Stimulated activated CD8-positive, alpha-beta memory T cell treated with anti-CD3 and anti-CD28 coated beads, Interleukin-4, amount 100 ng/mL, for 48 hours (primary cell): ENCODE measurements around the gene SLC24A3.

Experiments used
- DNase-seq: peaks from one replicate; pipeline ENCODE4 v3.0.0-alpha.2; 2020

The SLC24A3 gene

DNA sequence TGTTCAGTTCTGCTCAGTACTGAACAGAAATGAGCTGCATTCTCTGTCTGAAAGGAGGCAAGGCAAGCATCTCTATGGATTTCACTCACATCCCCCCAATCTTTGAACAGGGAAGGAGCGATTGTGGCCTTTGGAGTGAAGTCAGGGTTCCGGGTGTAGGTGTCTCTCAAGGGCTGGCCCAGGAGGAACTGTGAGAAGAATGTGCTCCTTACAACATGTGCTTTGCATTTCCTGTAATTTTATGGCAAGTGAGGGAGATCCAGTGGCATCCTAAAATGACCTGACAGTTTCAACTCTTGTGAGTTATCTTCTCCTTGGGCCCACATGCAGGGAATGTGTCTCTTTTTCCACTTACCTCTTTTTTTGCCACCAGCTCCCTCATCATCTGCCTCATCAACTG, 482.6 kb downstream of the SLC24A3 start:
- no peak for DNase-seq

DNA sequence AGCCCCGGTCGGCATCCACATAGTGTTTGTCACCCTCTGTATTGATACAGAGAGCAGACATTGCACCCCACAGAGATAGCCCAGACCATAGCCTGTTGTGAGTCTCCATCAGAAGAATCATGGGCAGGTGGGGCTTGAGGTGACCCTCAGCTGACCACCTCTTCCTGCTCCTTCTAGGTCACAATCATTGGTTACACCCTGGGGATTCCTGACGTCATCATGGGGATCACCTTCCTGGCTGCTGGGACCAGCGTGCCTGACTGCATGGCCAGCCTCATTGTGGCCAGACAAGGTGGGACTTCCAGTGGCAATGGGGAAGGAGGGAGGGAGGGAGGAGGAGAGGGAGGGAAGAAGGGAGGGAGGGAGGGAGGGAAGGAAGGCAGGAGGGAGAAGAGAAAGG, 484.2 kb downstream of the SLC24A3 start:
- no peak for DNase-seq

DNA sequence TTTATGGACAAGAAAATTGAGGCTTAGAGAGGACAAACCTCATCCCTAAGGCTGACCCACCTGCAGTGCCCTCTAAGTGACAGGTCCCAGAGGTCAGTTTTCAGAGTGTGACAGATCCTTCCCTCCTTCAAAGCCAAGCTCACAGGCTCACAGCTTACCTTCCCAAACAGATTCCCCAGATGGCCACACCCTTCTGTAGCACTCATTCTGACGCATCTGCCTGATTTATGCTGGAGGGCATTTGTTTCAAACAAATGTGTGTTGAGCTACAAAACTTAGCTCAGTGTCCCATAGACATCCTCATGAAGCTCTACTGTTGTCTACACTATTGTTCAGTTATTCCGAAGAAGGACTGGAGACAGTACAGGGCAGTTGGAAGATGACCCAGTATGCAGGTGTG, 485.0 kb downstream of the SLC24A3 start:
- no peak for DNase-seq

DNA sequence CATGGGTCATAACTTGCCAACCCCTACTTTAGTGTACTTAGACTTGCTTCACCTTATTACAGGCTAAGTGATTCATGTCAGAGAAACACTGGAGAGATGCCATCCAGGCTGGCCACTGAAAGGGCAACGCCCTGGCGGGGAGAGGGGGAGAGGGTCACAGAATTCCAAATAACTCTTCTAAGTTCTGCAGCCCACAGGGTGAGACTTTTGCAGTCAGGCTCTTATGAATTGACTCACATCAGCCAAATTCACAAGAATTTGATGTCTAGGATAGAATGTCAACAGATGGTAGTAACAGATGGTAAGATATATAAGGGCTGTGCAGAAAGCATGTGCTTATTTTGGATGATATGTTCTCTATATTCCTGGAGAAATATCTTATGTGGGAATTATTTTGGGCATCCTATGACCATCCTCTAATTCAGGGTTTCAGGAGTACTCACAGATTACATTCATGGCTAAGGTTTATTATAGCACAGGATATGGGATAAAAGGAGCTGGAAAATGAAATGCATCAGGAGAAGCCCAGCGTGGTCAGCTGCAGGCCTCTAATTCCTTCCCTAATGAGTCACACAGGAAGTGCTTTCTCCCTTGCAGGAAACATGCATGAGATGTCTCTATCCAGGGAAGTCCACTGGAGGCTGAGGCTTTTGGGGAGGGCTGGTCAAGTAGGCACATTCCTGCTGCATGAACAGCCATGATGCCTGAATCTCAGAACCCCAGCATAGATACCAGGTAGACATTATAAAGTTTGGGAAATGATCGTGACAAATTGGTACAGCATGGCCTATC, 486.9 kb downstream of the SLC24A3 start:
- DNase-seq, result no peak

DNA sequence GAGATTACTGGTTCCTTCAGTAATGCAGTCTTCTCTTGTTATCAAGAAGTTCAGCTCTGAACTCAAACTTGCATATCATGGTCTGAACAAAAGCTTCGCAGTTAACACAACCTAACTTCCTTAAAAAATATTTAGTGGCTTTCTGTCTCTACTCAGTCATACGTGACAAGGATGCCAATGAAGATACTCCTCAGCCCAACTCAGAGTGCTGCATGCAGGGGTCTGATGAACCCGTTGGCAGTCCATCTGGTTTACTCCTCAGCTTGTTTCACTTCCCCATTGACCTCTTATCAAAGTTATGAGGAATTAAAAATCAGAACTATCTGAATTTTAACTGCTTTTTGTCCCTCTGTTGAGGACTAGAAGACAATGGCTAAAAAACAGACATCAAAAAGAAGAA, 489.0 kb downstream of the SLC24A3 start:
- no peak for DNase-seq

DNA sequence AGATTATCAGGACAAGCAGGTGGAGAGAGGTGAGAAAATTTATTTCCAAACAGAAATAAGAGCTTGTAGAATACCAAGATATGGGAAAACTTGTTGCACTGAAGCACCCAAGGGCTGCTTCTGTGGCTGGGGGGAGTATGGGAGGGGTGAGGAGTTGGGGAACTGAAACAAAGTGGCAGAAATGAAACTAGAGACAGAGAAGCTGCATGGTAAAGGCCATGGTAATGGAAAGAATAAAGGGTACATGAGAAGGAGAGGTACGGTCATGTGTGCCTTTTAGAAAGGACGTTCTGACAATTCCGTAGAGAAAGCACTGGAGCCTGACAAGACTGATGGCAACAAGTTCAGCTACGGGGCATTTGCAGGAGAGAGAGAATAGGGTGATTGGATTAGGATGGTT, 494.0 kb downstream of the SLC24A3 start:
- DNase-seq, result no peak

DNA sequence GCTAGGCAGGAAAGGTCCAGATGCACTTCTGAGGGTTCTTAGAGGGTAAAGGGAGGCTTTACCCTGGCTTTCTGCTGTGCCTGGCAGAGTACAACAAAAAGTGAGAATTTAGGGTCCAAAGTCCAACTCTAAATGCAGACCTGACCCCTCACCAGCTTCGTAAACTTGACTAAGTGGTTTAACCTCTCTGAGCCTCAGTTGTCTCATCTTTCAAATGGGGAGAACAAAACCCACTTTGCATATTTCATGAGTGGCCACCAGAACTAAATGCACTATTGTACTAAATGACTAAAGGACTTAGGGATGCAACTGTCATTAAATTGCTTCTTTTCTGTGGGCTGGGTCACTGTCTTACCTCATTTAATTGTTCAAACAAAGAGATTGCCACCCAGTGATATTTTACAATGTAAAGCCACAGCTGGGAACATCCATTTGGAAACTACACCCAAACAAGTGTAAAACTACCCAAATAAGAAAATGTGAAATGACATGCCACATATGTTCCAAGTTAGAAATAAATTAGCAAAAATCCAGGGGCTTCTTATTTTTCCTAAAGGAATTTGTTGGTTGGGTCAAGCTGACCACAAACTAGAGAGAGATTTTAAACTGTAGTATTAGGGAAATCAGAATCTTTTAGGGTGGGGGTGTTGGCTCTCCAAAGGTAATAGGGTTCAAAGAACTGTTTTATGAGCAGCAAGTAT, 497.3 kb downstream of the SLC24A3 start:
- DNase-seq, result no peak

DNA sequence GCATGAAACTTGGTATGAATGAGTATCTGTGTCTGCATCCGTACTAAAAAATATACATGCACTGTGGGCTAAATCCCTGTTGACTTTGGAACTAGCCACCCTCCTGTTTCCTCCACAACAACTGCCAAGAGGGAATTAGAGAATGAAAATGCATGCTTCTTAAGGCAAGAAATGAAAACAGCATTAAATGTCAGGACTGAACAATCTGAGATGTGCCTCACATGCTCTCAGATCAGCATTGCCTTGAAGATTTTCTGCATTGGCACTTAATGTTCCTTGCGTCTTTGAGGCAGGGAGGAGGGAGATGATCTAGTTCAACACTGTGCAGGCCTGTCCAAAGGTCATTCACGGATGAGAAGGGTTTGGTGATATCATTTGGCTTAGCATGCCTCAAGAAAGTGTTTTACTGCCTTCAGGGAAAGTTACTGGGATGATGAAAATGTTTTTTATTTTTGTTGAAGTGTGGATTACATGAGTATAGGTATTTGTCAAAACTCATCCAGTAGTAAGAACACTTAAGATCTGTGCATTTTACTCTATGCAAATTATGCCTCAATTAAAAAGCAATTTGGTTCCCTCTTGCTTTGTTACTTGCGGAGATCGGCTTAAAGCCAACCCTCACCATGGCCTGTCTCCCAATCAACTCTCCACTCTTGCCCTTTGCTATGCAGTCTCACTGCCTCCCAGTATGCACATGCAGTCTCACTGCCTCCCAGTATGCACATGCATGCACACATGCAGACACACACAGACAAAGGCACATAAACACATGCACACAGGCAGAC, 498.1 kb downstream of the SLC24A3 start:
- DNase-seq, result no peak

DNA sequence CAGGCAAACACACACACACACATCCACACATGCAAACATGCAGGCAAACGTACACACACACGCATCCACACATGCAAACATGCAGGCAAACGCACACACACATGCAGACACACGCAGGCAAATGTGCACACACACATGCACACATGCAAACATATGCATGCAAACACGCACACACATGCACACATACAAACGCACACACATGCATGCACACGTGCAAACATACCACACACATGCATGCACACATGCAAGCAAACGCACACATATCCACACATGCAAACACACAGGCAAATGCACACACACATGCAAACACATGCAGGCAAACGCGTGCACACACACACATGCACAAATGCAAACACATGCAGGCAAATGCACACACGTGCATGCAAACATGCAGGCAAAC, 498.7 kb downstream of the SLC24A3 start:
- no peak for DNase-seq

DNA sequence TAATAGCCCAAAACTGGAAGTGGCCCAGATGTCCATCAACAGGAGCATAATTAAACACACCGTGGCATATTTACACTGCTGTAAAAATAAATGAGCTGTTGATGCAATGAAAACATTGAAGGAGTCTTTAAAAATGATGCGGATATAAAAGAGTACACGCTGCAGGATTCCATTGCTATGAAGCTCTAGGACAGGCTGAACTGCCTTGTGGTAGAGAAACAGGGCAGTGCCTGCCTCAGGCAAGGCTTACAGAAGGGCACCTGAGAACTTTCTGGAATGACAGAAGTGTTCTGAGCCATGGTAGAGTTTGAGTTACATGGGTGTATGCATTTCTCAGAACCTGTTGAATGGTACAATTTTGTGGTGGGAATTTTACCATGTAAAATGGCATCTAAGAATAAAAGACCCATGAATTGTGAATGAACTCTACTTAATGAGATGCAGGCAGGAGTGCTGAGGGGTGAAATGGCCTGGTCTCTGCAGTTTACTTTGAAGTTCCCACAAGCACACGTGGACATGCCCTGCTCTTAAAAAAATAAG, 500.3 kb downstream of the SLC24A3 start:
- DNase-seq, result no peak

DNA sequence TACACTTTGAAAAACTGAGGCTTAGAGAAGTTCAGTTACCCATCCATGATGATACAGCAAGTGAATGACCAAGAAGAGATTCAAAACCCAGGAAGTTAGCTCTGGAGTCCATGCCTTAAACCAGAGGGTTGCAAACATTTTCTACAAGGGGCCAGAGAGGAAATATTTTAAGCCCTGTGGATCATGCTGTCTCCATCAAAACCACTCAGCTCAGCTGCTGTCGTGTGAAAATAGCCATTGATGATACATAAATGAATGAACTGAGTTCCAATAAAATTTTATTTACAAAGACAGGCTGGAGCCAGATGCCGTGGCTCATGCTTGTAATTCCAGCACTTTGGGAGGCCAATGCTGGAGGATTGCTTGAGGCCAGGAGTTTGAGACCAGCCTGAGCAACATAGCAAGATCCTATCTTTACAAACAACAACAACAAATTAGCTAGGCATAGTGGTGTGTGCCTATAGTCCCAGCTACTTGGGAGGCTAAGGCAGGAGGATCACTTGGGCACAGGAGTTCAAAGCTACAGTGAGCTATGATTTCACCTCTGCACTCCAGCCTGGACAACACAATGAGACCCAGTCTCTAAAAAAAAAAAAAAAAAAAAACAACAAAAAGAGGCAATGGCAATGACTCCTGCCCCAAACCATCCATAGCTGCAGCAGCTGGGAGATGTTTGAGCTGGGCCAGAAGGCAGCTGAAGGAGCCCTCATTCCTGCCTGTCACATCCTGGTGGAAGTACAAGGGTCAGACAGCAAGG, 501.6 kb downstream of the SLC24A3 start:
- no peak for DNase-seq

DNA sequence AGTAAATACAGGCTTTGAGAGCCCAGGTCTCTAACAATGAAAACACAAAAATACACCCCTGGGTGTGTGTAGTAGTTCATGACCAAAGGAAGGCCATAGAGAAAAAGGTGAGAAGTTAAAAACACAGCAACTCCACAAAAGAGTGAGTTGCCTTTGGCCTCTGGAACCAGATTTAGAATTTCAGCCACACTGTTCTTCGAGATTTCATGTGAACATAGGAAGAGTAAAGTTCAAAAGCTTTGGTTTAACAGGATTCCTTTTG, 502.1 kb downstream of the SLC24A3 start:
- DNase-seq, result no peak

DNA sequence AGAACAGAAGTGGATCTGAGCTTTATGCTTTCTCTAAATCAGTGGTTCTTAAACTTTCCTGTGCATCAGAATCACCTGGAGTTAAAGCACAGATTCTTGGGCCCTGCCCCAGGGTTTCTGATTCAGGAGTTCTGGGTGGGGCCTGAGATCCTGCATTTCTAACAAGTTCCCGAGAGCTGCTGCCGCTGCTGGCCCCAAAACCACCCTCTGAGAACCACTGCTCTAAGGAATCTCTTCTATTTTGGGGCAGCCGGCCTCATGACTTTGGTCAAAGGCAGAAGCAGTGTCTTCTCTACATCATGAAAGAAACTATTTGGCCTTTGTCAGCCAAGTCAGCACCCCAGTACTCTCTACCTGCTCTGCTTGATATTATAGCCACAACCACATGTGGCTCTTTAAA, 503.5 kb downstream of the SLC24A3 start:
- no peak for DNase-seq

DNA sequence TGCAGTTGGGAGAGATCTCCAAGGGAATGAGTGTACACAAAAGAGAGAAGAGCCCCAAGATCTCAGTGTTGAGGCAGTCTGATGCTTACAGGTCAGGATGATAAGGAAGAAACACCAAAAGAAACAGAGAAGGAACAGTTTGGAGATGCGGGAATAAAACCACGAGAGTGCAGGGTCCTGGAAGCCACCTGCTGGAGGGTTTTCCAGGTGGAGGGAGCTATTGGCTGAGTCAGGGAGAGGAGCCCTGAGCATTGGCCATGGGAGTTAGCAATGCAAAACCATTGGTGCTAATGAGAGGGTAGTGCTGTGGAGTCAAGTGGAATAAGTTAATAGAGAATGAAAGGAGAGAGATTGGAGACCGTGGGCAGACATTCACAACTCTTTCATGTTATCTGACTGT, 506.4 kb downstream of the SLC24A3 start:
- no peak for DNase-seq

DNA sequence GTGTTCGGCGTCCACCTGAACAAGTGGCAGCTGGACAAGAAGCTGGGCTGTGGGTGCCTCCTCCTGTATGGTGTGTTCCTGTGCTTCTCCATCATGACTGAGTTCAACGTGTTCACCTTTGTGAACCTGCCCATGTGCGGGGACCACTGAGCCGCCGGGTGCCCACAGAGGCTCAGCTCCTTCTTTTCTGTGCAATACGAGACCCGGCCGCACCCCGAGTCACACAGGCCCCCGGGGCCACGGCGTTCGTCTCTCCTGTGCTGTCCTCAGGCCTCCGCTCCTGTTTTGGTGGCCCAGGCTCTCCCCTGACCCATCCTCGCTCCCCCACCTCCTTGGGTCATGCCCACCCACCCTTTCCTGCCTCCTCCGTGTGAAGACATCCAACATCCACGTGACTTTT, 508.5 kb downstream of the SLC24A3 start:
- DNase-seq, result no peak

DNA sequence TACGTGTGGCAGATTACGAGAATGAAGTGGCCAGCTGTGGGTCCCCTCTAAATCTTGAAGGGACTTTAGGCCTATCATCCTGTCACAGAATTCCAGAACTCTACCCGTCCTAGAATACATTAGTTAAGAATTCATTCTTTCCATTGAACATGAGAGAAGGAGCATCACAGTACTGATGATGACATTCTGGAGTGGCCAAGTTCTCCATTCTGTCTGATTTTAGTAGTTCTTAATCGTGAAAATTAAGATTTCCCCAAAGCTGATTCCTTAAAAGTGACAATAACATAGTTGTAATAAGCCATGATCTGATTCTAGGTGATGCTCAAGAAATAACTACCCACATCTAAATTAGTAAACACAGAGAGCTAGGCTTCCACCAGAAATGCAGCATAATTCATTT, 510.6 kb downstream of the SLC24A3 start:
- DNase-seq, result no peak

DNA sequence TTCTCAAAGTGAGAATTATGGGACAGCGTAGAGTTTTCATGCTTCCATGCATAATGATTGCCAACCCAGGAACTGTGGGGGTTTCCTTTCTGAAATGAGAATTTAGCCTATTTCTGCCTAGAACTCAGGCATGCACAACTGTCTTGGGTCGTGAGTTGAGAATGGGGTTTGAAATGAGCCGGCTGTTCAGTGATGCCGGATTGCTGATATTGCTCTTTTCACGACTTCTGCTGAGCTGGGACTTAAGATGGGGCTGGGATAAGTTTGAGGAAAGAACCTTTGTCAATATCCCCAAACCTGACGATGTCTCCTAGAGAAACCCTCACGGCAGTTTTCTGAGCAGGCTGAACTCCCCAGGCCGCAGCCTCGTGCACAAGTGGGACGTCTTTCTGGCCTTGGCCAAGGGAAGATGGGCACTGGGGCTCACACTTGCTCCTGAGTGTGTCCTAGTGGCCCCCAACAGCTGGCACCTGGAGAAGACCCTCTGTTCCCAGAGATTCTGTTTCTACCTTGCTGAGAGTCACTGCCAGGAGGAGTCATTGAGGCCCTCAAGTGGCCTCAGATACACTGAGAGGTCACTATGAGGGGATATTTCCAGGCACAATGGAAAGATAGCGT, 511.5 kb downstream of the SLC24A3 start:
- DNase-seq, result no peak

DNA sequence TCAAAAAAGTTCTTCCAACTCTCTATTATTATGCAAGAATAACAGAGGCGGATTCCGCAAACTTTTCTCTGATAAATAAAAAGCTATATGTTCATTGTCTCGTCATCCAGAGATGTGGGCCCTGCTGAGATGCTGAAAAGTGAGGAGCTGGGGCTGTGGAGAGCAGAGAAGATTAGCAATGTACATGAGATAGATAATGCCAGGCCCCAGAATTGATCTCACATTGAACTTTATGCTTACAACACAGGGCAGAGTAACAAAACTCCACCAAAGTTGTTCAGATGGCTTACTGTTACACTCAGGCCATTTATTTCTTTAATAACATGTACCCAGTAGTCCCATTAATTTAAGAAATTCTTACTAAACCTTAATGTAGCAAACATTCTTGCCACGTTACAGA, 512.9 kb downstream of the SLC24A3 start:
- no peak for DNase-seq

DNA sequence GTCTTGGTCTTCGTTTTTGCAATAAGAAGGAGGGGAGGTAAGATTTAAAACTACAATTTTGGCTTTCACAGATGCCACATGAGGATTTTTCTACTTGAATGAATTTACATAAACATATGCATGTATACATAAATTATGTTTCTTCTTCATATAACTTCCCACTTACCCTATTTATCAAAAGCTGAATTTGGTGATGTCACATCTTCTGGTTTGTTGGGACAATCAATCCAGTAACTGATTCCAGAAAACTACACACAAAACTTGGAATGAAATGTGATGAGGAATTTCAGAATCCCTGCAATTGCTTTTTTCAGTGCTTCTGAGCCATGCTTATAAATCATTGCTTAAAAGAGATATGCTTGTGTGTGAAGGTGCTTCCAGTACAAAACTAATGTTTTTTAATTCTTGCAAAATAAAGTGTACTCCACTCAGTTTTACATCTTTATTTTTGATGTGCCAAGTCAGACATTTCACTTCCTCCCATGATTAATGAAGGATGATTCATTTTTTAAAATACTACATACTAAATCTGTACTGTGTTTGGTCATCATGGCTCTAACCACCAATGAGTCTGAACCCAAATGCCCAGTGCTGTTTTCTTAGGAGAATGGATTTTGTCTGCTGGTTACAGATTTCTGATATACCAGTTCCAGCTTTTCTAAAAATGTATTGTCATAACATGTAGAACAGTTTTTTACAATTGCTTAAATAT, 513.5 kb downstream of the SLC24A3 start:
- DNase-seq, result no peak

DNA sequence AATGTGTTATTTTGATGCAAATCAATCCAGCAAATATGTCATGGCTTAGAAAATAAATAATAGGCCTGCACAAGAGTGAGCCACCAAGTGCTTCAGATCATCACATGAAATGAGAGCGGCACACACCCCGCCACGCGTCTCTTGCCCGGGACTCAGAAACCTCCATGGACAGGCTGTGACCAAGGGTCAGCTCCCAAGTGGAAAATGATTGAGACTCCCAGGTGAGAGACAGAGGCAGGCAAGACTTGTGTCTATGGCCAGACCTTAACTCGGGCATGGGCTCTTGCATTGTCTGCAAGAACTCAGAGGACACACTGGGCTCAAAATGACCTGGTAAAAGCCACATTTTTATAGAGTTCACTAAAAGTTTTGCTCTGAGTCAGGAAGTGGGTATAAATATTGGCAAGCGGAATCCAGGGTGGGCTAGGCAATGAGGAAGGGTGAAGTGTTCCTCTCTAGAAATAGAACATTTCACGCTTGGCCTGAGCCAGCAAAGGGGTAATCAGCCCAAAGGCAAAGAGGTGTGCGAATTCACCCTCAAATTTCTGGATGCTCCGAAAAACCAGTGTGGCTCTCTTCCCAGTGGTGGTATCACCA, 514.9 kb downstream of the SLC24A3 start:
- no peak for DNase-seq

DNA sequence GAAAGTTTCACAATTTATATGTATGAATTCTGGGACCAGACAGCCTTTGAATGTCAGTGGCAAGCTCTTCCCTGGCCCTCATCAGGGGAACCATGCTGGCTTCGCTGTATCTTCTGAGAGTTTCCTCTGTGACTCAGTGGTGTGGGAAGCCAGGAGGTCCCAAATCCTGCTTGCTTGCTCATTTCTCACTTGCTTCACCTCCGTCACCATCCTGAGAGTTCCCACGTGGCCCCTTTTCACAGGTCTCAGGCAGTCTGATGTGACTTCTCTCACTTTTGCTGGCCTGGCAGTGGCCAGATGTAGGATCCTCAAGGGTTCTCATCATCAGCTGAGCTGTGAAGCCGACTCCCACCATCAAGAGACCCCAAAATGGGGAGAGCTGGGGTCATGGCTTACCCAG, 517.2 kb downstream of the SLC24A3 start:
- no peak for DNase-seq

DNA sequence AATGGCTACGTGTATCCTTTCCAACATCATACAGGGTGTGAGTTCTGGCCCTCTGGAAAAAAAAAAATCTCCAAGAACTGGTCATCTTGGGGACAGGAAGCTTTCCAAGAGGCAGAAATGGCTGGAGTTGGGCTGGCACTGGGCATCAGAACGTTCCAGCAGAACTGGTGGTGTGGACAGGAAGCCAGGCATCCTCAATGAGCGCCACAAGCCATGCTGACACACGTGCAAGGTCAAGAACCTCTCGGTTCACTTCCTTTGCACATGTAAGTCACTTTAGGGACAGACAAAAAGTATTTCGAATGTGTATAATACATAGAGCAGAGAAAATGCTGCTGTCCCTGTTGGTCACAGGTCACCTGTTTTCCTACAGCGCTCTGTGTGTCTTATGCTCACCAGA, 518.3 kb downstream of the SLC24A3 start:
- DNase-seq, result no peak
